Motor neuron (in vitro differentiated cells): ENCODE measurements around the gene BMPR1B. TPM values are rescaled to one million over a fixed set of nuclear protein-coding genes. Genes with fewer than 3 reads are reported as not detected.

ENCODE experiments used
- ATAC-seq, 8 experiments: fragments of 200-7000 bp; cut with Tn5 transposase; replicated peaks in 6 of 8; 2 replicates each; pipeline ENCODE4 v1.8.0; 2021; ENCODE audit warnings: mild to moderate bottlenecking in 8 of 8, moderate library complexity in 8 of 8
- H3K27ac ChIP-seq, 2 donors: fragments of 250-450 bp; sonication (Bioruptor Pico); 2 replicates each; pipeline ENCODE4 v1.9.0; 2021; ENCODE audit warnings: antibody characterized with exemption in 2 of 2, mild to moderate bottlenecking in 2 of 2, moderate library complexity in 1 of 2
- H3K4me1 ChIP-seq, 2 donors: fragments of 250-450 bp; sonication (Bioruptor Pico); replicated peaks in 1 of 2; 2 replicates each; pipeline ENCODE4 v1.6.1; 2021; ENCODE audit warnings: antibody characterized with exemption in 2 of 2, mild to moderate bottlenecking in 2 of 2, moderate library complexity in 1 of 2
- H3K4me3 ChIP-seq, 5 donors: fragments of 250-450 bp; sonication (Bioruptor Pico); 2 replicates each; pipeline ENCODE4 v1.9.0; 2021; ENCODE audit warnings: antibody characterized with exemption in 5 of 5, mild to moderate bottlenecking in 5 of 5, moderate library complexity in 4 of 5
- WGBS, 10 experiments: fragments of 450-650 bp; shearing (Covaris generic); methylation state at CpG; one replicate each; pipeline ENCODE4 v1.0.0; 2022; 5-methylcytosine and 5-hydroxymethylcytosine counted together
- in situ Hi-C, 9 experiments: fragments of 400-800 bp; cut with MboI; loops; one replicate each; pipeline ENCODE4 v1.15.0; 2021; ENCODE audit warnings: low sequenced_read_pairs in 9 of 9, low pct_unique_long_range_greater_than_20kb in 2 of 9; ENCODE audit not compliant: unreplicated experiment in 9 of 9
- total RNA-seq, 8 experiments: library from RNA; unstranded; fragments of 300-600 nt; gene quantifications; 2 replicates each; pipeline versions ENCODE4 v1.2.3 to v1.2.4, GENCODE V29; 2022

The BMPR1B gene
- total RNA-seq, 8 experiments from 2014 or later, result 0.17 to 69.0 (median 1.9) TPM

DNA sequence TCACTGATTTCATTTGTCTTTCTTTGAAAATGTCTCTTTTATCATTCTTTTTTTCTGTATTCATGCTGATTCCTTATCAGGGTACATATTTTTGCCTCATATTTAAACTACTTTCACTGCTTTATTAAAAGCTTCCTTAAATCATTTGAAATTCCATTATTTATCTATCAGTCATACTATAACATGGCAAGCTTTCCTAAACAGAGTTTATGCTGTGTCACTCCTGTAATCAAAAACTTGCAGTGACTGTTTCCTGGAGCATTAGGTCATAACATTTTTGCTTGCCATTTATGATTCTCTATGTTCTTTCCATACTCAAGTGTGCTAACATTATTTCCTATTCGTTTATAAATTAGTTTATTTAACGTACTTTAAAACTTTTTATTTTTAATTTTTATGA is 203.7 kb downstream of the BMPR1B start:
- no peak overlapping the region for H3K27ac ChIP-seq
- in situ Hi-C loops, result no loop called here
- H3K4me3 ChIP-seq, result no peak overlapping the region
- 36 to 100% (median 82%) methylated on average over 1 to 2 of the region's 2 CpGs for WGBS, 10 experiments
- no peak for ATAC-seq
- H3K4me1 ChIP-seq, result no peaks in the 10 kb centered on the region

DNA sequence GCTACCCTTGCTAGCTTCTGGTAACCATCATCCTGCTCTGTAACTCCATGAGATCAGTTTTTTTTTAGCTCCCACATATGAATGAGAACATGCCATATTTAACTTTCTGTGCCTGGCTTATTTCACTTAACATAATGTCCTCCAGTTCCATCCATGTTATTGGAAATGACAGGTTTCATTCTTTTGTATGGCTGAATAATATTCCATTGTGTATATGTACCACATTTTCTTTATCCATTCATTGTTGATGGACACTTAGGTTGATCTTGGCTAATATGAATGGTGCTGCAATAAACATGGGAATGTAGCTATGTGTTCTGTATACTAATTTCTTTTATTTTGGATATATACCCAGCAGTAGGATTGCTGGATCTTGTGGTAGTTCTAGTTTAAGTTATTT is 204.7 kb downstream of the BMPR1B start:
- no peak overlapping the region for H3K27ac ChIP-seq
- in situ Hi-C loops, result no loop called here
- H3K4me3 ChIP-seq, result no peak overlapping the region
- no peaks in the 10 kb centered on the region for H3K4me1 ChIP-seq
- ATAC-seq, result no peak

DNA sequence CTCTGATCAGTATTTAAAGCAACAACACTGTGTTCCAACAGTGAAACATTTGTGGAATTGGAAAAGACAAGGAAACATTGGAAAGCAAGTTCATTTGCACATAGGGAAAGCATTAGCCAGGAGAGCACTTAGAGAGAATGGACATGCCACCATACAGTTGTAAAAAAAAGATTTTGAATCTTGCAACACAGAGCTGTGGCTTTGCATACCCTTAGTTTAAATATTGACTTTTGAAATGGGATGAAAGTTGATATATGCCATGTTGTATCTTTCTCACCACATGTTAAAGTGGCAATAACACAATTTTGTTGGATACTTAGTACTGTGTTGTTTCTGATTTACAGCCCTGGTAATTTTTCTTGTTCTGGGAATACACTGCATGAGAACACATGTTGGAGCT is 208.1 kb downstream of the BMPR1B start:
- no peak overlapping the region for H3K4me3 ChIP-seq
- in situ Hi-C loops, result no loop called here
- peak in 2 of 8 experiments; percentile 25 to 69 for ATAC-seq
- H3K4me1 ChIP-seq, result no peaks in the 10 kb centered on the region
- H3K27ac ChIP-seq, result no peak overlapping the region

DNA sequence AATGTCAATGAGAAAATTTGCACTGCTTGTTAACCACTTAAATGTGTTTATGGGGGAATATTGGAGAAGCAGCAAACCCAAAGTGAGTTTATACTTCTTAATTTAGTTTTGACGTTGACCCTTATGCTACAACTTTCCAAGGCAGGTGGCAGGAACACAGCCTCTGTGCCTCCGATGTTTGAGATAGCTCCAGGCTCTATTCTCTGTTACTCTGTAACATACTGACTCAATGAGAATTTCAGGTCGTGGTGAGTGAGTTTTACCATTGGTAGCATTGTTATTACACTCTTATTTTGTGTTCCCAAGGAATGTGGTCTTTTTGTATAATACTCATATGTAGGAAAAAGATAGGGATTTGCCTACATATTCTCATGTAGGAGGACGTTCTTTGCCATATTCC is 210.7 kb downstream of the BMPR1B start:
- no peak overlapping the region for H3K4me3 ChIP-seq
- in situ Hi-C loops, result no loop called here
- 42 to 100% (median 85%) methylated on average over 2 to 4 of the region's 4 CpGs; no CpG with 5 or more reads in 1 of the 10 experiments for WGBS, 10 experiments
- no peak overlapping the region for H3K27ac ChIP-seq
- H3K4me1 ChIP-seq, result no peaks in the 10 kb centered on the region
- no peak for ATAC-seq

DNA sequence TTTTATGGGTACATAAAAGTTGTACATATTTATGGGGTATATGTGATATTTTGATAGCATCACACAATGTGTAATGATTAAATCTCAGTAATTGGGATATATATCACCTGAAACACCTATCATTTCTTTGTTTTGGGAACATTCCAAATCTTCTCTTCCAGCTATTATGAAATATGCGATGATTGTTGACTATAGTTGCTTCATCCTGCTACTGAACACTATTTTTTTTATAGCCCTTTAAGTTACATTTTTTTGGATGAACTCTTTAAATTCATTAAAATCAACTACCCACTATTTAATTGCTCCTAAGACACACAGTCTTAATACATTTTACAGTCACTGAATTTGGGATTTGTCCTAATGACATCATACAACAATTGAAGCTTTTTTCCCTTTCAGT is 212.9 kb downstream of the BMPR1B start:
- in situ Hi-C loops, result no loop called here
- WGBS, 10 experiments, result 0 to 90% (median 50%) methylated on average over 1 of the region's 1 CpG; no CpG with 5 or more reads in 1 of the 10 experiments
- no peak overlapping the region for H3K4me3 ChIP-seq
- ATAC-seq, result no peak
- H3K27ac ChIP-seq, result no peak overlapping the region
- no peaks in the 10 kb centered on the region for H3K4me1 ChIP-seq

DNA sequence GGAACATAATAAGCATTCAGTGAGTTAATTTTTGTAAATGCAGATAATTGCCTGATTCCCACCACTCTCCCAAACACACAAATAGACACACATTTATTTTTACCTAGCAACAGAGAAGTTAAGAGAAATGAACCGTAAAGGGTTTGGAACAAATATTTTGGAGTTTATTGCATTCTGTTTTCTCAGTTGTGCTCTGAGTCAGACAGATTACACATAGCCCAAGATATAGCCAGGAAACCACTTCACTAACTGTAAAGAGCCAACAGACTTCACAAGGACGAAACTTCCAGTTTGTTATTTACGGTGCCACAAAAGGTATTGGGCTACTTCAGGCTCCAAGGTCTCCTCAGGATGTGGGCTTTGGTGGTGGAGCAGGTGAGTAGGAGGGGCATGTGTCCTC is 217.0 kb downstream of the BMPR1B start:
- H3K4me1 ChIP-seq, result no peaks in the 10 kb centered on the region
- WGBS, 10 experiments, result 0 to 100% (median 90%) methylated on average over 1 to 3 of the region's 3 CpGs; no CpG with 5 or more reads in 1 of the 10 experiments
- in situ Hi-C loops, result no loop called here

DNA sequence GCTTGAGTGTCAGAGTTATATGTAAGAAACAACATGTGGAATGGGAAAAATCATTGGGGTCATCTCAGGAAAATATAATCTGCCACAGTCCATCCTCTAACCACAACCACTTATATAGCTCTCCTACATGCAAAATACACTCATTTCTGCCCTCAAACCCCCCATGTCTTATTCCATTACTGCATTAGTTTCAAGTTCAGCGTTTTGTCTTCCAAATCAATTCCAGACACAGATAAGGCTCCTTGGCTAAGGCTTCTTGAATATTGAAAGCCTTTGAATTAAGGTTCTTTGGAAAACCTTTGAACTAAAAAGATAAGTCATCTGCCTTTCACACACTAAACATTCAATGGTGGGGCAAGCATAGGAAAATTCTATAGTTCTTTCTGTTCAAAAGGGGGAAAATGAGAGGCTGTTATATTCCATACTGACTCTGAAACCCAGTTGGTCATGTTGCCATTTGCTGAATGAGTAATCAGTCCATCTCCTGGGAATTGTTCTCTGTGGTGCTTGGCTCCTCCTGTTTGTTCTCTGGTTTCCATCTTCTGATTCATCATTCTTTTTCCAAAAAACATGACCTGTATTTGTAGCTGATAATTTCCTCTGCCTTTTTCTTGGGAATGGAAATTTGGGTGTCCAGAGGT is 218.7 kb downstream of the BMPR1B start:
- H3K4me3 ChIP-seq, result no peak overlapping the region
- in situ Hi-C loops, result no loop called here
- no peak for ATAC-seq
- WGBS, 10 experiments, result 0 to 100% (median 29%) methylated on average over 1 of the region's 1 CpG; no CpG with 5 or more reads in 3 of the 10 experiments
- no peak overlapping the region for H3K27ac ChIP-seq
- H3K4me1 ChIP-seq, result no peaks in the 10 kb centered on the region

More for the DNA sequence above, 217.0 kb downstream of the BMPR1B start:
- no peak overlapping the region for H3K4me3 ChIP-seq
- H3K27ac ChIP-seq, result no peak overlapping the region
- peak in 1 of 8 experiments; percentile 18 for ATAC-seq

DNA sequence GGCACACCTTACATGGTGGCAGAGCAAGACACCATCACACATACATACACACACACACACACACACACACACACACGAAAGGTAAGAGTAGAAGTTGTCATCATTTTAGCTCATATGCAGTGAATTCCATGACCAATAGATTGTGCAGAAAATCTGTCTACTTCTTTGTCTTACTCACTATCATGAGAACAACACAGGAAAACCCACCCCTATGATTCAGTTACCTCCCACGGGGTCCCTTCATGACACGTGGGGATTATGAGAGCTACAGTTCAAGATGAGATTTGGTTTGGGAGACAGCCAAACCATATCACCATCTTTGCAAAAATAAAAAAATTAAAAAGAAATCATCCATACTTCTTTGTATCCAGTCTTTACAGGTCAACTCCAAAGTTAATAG is 221.1 kb downstream of the BMPR1B start:
- H3K4me1 ChIP-seq, result no peaks in the 10 kb centered on the region
- WGBS, 10 experiments, result 0 to 100% (median 83%) methylated on average over 1 to 3 of the region's 3 CpGs; no CpG with 5 or more reads in 4 of the 10 experiments
- H3K27ac ChIP-seq, result no peak overlapping the region
- in situ Hi-C loops, result no loop called here
- no peak for ATAC-seq
- H3K4me3 ChIP-seq, result no peak overlapping the region

DNA sequence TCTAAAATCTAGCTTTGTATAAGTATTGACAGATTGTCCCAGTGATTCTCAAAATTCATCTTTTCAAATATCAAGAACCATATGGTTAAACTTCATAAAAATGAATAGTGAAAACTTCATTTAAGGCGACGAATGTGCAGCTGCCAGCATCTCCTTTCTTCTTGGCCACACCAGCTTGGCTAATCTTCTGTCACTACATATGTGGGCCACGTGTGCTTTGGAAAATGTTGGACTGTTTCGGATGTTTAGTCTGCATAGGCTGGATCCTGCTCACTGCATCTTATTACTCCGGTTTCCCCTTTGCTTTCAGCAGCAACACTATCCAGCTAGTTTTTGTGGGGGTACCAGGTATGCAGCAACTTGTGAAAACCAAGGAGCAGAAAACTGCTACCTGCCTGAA is 221.9 kb downstream of the BMPR1B start:
- H3K27ac ChIP-seq, result no peak overlapping the region
- H3K4me1 ChIP-seq, result no peaks in the 10 kb centered on the region
- no peak overlapping the region for H3K4me3 ChIP-seq
- ATAC-seq, result no peak
- in situ Hi-C loops, result no loop called here
- WGBS, 10 experiments, result 13 to 100% (median 90%) methylated on average over 1 to 4 of the region's 5 CpGs; no CpG with 5 or more reads in 1 of the 10 experiments

DNA sequence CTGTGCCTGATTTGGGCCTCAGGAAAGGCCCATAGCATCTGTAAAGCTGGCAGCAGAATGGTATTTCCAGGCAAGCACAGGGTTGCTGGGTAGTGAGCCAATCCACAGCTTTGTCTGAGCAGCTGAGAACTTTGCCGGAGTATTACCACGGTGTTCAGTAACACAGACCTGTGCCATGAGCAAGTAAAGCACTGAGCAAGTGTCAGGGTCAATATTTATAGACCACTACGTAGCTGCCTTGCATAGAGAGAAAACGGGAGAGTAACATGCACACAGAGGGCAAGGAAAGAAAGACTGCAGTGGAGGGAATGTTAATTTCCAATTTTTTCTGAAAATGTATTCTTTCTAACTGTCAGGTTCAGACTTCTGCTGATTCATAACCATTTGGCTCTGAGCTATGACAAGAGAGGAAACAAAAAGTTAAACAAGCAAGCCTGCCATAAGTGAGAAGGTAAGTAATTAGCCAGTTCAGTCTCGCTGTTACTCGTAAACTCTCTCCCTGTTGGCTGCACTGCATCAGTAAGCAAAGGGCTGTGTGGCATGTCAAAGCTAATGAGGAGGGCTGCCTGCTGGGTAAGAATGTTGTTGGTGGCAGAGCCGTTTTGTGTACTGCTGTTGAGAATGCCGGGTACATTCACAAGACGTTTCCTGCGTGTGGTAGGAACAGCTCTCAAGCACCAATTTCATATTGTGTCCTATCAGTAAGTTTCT is 238.1 kb downstream of the BMPR1B start:
- no peak overlapping the region for H3K27ac ChIP-seq
- ATAC-seq, result peak in 7 of 8 experiments; percentile 32 to 97 (median 93)
- in situ Hi-C loops, result no loop called here
- 0 to 31% (median 26%) methylated on average over 1 to 10 of the region's 10 CpGs for WGBS, 10 experiments
- peak overlapping the region in 3 of 5 donors; percentile 2 to 16 (median 16) for H3K4me3 ChIP-seq
- H3K4me1 ChIP-seq, result peaks cover 0 to 4% of the 10 kb centered on the region in 2 donors

DNA sequence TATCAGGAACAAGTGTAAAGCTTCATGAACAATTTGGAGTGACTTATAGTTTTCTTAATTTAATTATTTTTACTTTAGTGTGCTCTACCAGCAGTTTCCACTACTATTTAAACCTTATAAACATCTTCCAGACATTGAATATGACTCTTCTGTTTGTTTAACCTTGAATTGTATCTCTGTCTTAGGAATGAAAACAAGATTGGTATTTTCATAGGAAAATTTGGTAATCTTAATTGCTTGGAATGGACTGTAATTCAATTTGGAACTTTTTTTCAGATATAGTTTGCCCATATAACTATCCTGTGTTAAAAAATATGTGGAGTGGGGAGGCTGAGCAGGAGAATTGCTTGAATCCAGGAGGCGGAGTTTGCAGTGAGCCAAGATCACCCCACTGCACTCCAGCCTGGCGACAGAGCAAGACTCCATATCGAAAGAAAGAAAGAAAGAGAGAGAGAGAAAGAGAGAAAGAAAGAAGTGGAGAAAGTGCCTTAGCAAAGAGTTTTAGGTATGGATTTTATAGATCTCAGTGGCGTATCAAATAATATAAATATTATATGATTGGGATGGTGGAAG is 242.4 kb downstream of the BMPR1B start:
- Histone ChIP-seq H3K4me3 (no peak overlapping the region), H3K27ac (no peak overlapping the region), H3K4me1 (peaks cover 0 to 4% of the 10 kb centered on the region in 2 donors)
- WGBS, 10 experiments, result 75 to 100% (median 92%) methylated on average over 2 to 4 of the region's 4 CpGs; no CpG with 5 or more reads in 1 of the 10 experiments
- in situ Hi-C loops, result no loop called here
- ATAC-seq, result no peak

DNA sequence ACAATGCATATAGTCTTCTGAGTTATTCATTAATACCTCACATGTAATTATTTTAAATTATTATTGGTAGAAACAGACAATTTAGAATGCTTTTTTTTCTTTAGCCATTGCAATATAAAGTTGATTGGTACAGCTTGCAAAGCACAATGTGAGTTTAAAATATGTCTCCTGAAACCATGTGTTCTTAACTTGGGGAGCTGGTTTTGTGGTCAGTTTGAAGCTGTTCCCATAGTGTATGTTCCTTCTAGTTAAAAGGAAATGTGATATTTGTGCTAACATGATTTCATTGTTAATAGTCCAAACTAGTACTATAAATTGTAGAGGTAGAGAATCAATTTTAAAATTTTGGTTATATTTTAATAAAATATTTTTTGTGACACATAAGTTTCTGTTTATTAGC is 247.2 kb downstream of the BMPR1B start:
- Histone ChIP-seq H3K27ac (no peak overlapping the region), H3K4me1 (no peaks in the 10 kb centered on the region), H3K4me3 (no peak overlapping the region)
- in situ Hi-C loops, result no loop called here
- ATAC-seq, result no peak

DNA sequence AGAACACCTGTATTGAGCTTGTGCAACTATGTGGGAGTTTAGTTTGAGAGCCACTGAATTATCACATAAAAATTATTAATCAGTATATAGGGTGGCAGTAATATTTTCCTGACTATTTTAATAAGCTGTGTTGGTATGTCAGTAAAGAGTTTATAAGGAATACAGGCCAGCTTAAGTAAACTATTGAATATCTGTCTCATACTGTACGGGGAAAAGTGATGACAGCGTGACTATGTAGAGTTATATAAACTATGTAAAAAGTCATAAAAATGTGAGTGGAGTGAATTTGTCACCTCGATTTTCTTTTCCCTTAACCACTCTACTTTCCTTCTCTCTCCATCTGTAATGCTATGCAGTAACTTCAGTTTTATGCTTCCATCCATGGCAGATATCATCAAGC is 250.2 kb downstream of the BMPR1B start:
- ATAC-seq, result no peak
- 37 to 100% (median 83%) methylated on average over 1 to 3 of the region's 3 CpGs; no CpG with 5 or more reads in 2 of the 10 experiments for WGBS, 10 experiments
- Histone ChIP-seq H3K27ac (no peak overlapping the region), H3K4me1 (no peaks in the 10 kb centered on the region), H3K4me3 (no peak overlapping the region)
- in situ Hi-C loops, result no loop called here
